Esophagus muscularis mucosa (tissue), 4 donors: ENCODE results near the gene PDF. TPM values are rescaled to one million over a fixed set of nuclear protein-coding genes. Genes with fewer than 3 reads are reported as not detected.

Experiments used
- DNase-seq: peaks from one replicate; pipeline ENCODE4 v3.0.0-alpha.2; 2017; ENCODE audit errors: extremely low spot score
- H3K27ac ChIP-seq, 4 donors: fragments of 200-600 bp; sonication (generic); replicated peaks in 1 of 4; 1 replicate in 3 of 4; 2 replicates in 1 of 4; pipeline ENCODE4 v1.5.1; 2016 to 2019; ENCODE audit warnings: mild to moderate bottlenecking in 1 of 4
- H3K27me3 ChIP-seq, 4 donors: fragments of 200-600 bp; sonication (generic); one replicate each; pipeline versions ENCODE4 v1.5.1 to v1.6.0; 2016 to 2019
- H3K36me3 ChIP-seq, 4 donors: fragments of 200-600 bp; sonication (generic); one replicate each; pipeline ENCODE4 v1.5.1; 2016 to 2019
- H3K4me1 ChIP-seq, 4 donors: fragments of 200-600 bp; sonication (generic); one replicate each; pipeline ENCODE4 v1.5.1; 2016 to 2019
- H3K4me3 ChIP-seq, 4 donors: fragments of 200-600 bp; sonication (generic); 1 replicate in 2 of 4; 2 replicates in 2 of 4; pipeline ENCODE4 v1.5.1; 2016 to 2019; ENCODE audit warnings: mild to moderate bottlenecking in 4 of 4, moderate library complexity in 1 of 4
- H3K9me3 ChIP-seq, 4 donors: fragments of 200-600 bp; sonication (generic); 1 replicate in 3 of 4; 2 replicates in 1 of 4; pipeline ENCODE4 v1.5.1; 2016 to 2019
- EP300 ChIP-seq: sonication (generic); formaldehyde crosslinking; IDR thresholded peaks from one replicate; pipeline ENCODE4 v1.6.1; 2017; ENCODE audit warnings: antibody characterized with exemption
- POLR2A ChIP-seq: fragments of 450-650 bp; IDR thresholded peaks from one replicate; pipeline ENCODE4 v1.6.1; 2017; ENCODE audit warnings: antibody characterized with exemption, moderate library complexity, mild to moderate bottlenecking, low read depth
- POLR2AphosphoS5 ChIP-seq, 2 donors: sonication (generic); formaldehyde crosslinking; IDR thresholded peaks; one replicate each; pipeline ENCODE4 v1.6.1; 2017; ENCODE audit warnings: antibody characterized with exemption in 2 of 2
- WGBS: methylation state at CpG from one replicate; pipeline ENCODE4 v1.1.5; 2018; 5-methylcytosine and 5-hydroxymethylcytosine counted together
- intact Hi-C: fragments of 100-400 bp; cut with DNase I; formaldehyde crosslinking; loops from one replicate; pipeline ENCODE4 v1.15.1; 2023
- total RNA-seq, 4 donors: library from RNA; depleted of rRNA; stranded (reverse); fragments of >200 nt; gene quantifications; one replicate each; pipeline versions ENCODE4 v1.1.0 to v1.2.1, GENCODE V29; 2016
- TF ChIP-seq, protein P1 (sequence below), 3 experiments: fragments of 200-600 bp in 2 of 3; fragments of 450-650 bp in 1 of 3; sonication (generic) in 2 of 3; IDR thresholded peaks; one replicate each; pipeline ENCODE4 v1.5.1; 2017 to 2019; ENCODE audit warnings: antibody characterized with exemption in 3 of 3, mild to moderate bottlenecking in 2 of 3, moderate library complexity in 1 of 3

The PDF gene
- total RNA-seq, 4 donors from 2014 or later = 5.4 to 17.5 (median 12.6) TPM

GRCh38 chr16:69319381-69319780 lies 11.0 kb downstream of the PDF start:
- no peaks in the 10 kb centered on the region for H3K27me3 ChIP-seq
- no peak for DNase-seq
- peaks cover 3 to 15% (median 10%) of the 10 kb centered on the region in 4 donors for H3K4me1 ChIP-seq
- no peaks in the 10 kb centered on the region for H3K9me3 ChIP-seq
- intact Hi-C loops = no loop called here
- 89% methylated on average over 6 of the region's 9 CpGs for WGBS
- no peak overlapping the region for H3K27ac ChIP-seq
- no peak for TF ChIP-seq EP300
- TF ChIP-seq, protein P1, sequence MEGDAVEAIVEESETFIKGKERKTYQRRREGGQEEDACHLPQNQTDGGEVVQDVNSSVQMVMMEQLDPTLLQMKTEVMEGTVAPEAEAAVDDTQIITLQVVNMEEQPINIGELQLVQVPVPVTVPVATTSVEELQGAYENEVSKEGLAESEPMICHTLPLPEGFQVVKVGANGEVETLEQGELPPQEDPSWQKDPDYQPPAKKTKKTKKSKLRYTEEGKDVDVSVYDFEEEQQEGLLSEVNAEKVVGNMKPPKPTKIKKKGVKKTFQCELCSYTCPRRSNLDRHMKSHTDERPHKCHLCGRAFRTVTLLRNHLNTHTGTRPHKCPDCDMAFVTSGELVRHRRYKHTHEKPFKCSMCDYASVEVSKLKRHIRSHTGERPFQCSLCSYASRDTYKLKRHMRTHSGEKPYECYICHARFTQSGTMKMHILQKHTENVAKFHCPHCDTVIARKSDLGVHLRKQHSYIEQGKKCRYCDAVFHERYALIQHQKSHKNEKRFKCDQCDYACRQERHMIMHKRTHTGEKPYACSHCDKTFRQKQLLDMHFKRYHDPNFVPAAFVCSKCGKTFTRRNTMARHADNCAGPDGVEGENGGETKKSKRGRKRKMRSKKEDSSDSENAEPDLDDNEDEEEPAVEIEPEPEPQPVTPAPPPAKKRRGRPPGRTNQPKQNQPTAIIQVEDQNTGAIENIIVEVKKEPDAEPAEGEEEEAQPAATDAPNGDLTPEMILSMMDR (IDR thresholded peaks at IDR 0.05) = no peak
- TF ChIP-seq POLR2AphosphoS5 (IDR thresholded peaks at IDR 0.05) = no peak
- no peak for TF ChIP-seq POLR2A
- peaks cover 82 to 100% (median 99%) of the 10 kb centered on the region in 4 donors for H3K36me3 ChIP-seq
- no peak overlapping the region for H3K4me3 ChIP-seq

DNA sequence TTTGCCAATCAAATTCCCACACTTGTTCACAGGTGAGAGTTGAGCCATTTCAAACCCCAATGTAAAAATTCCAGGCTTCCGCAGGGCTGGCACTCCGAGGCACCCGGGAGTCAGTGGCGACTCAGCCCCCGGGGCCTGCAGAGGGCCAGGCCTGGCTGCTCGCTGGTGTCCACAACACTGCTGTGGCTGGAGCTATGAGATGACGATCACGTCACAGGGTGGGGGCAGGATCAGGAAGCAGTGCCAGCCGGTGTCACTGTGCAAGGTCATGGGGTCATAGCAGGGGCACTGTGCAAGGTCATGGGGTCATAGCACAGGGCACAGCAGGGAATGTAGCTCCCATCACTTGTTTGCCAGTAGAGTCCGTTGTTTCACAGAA lies 11.5 kb downstream of the PDF start:
- no peak overlapping the region for H3K4me3 ChIP-seq
- intact Hi-C loops = no loop called here
- WGBS = 78% methylated on average over 10 of the region's 10 CpGs
- DNase-seq = no peak
- no peaks in the 10 kb centered on the region for H3K27me3 ChIP-seq
- H3K9me3 ChIP-seq = no peaks in the 10 kb centered on the region
- H3K36me3 ChIP-seq = peaks cover 82 to 100% (median 97%) of the 10 kb centered on the region in 4 donors
- TF ChIP-seq POLR2A = no peak
- no peak for TF ChIP-seq POLR2AphosphoS5 (IDR thresholded peaks at IDR 0.05)
- no peak for TF ChIP-seq EP300
- TF ChIP-seq, protein P1 (IDR thresholded peaks at IDR 0.05) = no peak
- peaks cover 7 to 15% (median 11%) of the 10 kb centered on the region in 4 donors for H3K4me1 ChIP-seq
- no peak overlapping the region for H3K27ac ChIP-seq

GRCh38 chr16:69318177-69318910 lies 12.0 kb downstream of the PDF start:
- H3K27me3 ChIP-seq = no peaks in the 10 kb centered on the region
- no peaks in the 10 kb centered on the region for H3K9me3 ChIP-seq
- peaks cover 79 to 100% (median 95%) of the 10 kb centered on the region in 4 donors for H3K36me3 ChIP-seq
- intact Hi-C loops = no loop called here
- H3K27ac ChIP-seq = no peak overlapping the region
- 89% methylated on average over 27 of the region's 30 CpGs for WGBS
- no peak for DNase-seq
- TF ChIP-seq POLR2A (no peak), EP300 (no peak), POLR2AphosphoS5 (IDR thresholded peaks at IDR 0.05) (no peak)
- TF ChIP-seq, protein P1 (IDR thresholded peaks at IDR 0.05) = no peak
- peaks cover 7 to 19% (median 15%) of the 10 kb centered on the region in 4 donors for H3K4me1 ChIP-seq
- no peak overlapping the region for H3K4me3 ChIP-seq

- H3K4me1 ChIP-seq = peaks cover 21 to 36% (median 30%) of the 10 kb centered on the region in 4 donors
- WGBS = 92% methylated on average over 15 of the region's 17 CpGs
- DNase-seq = no peak
Observed at GRCh38 chr16:69316595-69317034, 13.8 kb downstream of the PDF start.

More at GRCh38 chr16:69316595-69317034, 13.8 kb downstream of the PDF start:
- TF ChIP-seq, protein P1 (IDR thresholded peaks at IDR 0.05) = no peak
- TF ChIP-seq POLR2AphosphoS5 (IDR thresholded peaks at IDR 0.05) (no peak), EP300 (no peak), POLR2A (no peak)
- H3K27ac ChIP-seq = no peak overlapping the region
- no peak overlapping the region for H3K4me3 ChIP-seq
- no peaks in the 10 kb centered on the region for H3K27me3 ChIP-seq
- intact Hi-C loops = no loop called here
- H3K36me3 ChIP-seq = peaks cover 66 to 86% (median 82%) of the 10 kb centered on the region in 4 donors
- no peaks in the 10 kb centered on the region for H3K9me3 ChIP-seq
